NCI-H1436 treated with DMSO at 0.1 percent for 48 hours (cell line): ENCODE data around the gene ADGRB2.

ENCODE experiments used
- DNase-seq: peaks from one replicate; lab custom pipeline; 2025; lab: John Stamatoyannopoulos, UW

Gene ADGRB2

GRCh38 chr1:31793586-31794285 is 29.6 kb upstream of the ADGRB2 start:
- DNase-seq, result no peak

DNA sequence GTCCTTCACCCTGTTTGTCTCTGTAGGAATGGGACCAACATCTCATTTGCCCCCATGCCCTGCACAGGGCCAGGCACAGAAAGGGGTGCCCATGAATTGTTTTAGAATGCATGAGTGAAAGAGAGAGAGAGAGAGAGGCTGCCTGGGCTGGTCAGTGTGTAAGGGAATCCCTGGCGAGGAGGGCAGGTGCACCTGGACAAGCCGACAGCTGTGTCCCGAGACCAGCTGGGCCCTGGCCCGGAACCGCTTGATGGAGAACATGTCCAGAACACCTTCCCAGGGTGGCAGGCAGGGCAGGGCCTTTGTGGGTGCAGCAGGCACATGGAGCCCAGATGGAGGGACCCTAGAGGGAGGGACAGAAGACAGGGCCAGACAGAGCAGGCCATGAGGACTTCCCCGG is 28.9 kb upstream of the ADGRB2 start:
- no peak for DNase-seq

DNA sequence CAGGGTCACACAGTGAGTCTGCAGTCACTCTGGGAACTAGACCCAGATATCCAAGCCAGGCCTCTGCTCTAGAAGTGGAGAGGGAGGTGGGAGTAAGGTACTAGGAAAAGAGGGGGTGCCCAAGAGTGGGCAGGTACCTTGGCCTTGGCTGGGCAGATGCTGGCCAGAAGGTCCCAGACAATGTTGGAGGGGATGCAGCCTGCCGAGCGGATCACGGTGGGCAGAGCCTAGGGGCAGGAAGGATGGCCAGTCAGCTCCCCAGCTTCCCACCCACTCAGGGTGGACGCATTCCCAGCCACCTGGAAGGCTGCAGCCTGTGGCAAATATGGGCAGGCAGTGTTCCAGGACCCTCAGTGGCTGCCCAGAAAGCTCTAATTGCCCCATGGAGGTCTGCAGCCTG is 28.4 kb upstream of the ADGRB2 start:
- DNase-seq, result no peak

GRCh38 chr1:31792116-31792515 is 28.0 kb upstream of the ADGRB2 start:
- DNase-seq, result no peak

- DNase-seq, result no peak
Observed at GRCh38 chr1:31791131-31791858, 27.2 kb upstream of the ADGRB2 start.

DNA sequence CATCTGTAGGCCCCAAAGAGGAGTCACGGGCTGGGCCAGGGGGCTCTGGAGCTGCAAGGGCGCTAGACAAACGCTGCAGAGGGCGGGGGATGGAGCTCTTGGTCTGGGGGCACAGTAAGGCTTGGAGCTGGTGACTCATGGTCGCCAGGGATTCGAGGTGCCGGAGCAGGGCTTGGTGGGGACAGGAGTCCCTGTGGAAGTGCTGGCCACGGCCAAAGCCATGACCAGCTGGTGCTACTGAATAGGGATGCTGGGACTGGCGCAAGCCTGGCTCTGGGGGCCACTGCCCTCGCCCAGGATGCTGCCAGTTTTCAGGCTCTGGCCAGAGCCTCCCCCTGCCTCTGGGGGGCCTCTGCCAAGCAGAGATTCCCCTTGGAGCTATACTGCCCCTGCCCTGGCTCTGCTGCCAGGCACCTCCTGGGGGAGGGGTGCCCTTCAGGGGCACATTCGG is 26.5 kb upstream of the ADGRB2 start:
- DNase-seq, result no peak

DNA sequence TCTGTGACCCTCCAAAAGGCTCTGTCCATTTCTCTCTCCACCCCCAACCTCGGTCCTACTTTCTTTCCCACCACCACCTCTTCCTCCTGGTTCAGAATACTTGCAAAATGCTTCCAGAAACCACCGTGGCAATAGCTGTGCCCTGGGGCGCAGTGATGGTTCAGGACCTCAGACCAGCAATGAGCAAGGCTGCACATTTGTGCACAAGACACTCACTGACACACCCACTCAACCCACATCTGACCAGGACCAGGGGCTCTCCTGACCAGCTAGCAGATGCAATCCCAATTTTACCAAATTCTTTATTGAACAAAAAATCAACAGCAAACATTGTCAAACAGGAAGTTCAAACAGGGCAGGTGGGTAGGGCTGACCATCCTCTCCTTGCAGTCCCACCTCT is 26.0 kb upstream of the ADGRB2 start:
- DNase-seq, result no peak

DNA sequence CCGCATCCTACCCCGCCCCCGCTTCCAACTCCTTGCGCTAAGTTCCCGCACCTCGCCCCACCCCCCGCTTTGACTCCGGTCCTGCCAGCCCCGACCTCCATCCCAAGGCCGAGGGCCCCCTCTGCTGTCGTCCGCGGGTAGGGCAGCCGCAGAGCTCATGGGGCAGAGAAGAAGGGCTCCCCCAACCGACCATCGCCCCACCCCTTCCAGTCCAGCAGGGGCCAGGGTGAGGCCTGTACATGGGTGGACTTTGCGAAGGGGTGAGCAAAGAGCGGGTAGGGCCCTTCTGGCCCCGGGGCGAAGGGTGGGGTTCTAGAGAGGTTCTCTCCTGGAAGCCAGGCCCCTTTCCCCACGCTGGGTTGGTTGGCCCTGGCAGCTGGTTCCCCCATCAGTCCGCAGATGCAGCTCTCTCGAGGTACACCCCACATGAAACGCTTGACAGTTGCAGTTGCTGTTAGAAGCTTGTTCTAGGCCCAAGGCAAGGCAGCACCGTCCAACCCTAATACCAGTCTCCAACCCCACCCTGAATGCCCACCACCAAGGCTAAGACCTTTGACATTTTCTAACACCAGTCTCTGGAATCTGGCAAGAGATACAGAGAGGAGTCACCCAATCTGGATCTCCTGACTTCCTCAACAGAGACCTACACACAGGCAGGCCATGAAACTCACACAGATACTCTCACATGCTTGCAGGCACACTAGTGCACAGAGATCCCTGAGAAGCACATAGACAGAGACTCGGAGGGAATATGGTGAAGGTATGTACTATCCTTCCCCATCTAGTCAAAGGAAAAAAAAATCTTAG is 25.3 kb upstream of the ADGRB2 start:
- DNase-seq, result peak; percentile 34

DNA sequence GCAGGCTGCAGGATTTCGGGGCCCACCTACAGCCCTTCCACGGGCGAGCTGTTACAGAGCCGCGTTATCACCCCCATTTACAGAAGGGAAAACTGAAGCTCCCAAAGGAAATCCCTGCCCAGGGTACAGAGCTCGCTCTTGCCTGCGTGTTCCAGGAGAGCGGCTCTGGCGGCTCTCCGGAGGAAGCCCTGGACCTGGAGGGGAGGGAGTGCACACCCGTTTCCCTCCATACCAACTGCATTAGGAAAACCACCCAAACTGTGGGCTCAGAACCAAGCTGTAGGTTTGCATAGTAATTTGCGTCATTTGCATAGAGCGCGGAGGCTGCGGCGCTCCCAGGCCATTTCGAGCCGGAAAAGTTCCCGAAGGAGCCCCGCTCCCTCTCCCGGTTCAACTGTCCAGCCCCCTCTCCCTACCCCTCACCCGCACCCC is 24.7 kb upstream of the ADGRB2 start:
- DNase-seq, result no peak

GRCh38 chr1:31788138-31788824 is 24.1 kb upstream of the ADGRB2 start:
- DNase-seq, result no peak

DNA sequence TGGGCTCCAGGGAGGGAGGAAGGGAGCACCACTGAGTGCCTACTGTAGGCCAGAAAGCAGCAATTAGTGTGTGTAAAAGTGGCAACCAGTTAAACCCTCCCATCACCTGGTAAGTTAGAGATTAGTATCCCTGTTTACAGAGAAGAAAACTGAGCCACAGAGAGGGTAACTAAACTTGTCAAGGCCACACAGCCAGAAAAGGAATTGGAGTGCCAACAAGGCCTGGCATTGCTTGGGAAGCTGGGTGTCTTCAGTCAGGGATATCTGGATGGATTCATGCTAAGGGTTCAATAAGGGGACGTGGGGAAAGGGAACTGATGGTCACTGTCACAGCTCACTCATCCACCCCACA is 23.6 kb upstream of the ADGRB2 start:
- no peak for DNase-seq

- DNase-seq, result no peak
Observed at GRCh38 chr1:31787261-31787660, 23.1 kb upstream of the ADGRB2 start.

DNA sequence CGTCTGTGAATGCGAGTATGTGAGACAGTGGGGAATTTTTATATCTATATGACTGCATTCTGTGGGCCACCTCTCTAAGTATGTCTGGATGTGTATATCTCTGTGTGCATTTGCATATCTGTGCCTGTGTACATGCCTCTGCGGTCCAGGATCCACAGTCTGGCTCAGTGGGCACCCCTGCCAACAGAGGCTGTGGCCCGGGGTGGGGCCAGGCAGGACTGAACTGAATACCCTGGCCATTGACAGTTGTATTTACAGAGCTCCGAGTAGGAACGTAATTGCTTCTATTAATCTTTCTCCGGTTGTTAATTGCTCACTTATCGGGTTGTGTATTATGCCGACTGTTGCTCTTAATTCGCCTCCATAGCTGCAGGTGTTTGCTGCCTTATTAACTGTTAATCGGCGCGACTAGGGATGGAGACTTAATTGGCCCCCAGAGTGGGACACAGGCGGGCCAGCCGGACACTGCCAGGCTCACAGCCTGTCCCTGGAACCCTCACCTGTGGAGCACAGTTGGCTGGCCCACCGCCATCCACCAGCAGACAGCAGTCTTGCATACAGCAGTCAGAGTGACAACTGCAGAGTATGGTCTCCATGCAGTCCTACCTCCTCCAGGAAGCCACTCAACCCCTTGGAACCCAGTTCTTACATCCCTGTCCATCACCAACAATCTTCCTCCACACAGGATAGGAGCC is 22.4 kb upstream of the ADGRB2 start:
- peak; percentile 26 for DNase-seq

DNA sequence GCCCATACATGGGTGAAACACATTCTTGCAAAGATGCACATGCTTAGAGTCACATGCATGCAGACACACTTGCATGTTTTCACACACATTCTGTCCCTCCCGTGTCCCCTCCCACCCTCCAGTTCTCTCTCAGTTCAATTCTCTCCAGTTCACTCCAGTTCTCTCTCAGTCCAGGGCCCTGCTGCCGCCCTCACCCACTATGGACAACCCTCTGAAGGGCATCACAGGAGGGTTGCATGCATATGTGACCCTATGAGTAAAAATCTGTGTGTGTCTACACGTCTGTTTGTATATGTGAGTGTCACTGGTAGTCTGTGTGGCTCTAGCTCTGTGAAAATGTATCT is 21.8 kb upstream of the ADGRB2 start:
- DNase-seq, result no peak

GRCh38 chr1:31785020-31785946 is 21.1 kb upstream of the ADGRB2 start:
- DNase-seq, result no peak

DNA sequence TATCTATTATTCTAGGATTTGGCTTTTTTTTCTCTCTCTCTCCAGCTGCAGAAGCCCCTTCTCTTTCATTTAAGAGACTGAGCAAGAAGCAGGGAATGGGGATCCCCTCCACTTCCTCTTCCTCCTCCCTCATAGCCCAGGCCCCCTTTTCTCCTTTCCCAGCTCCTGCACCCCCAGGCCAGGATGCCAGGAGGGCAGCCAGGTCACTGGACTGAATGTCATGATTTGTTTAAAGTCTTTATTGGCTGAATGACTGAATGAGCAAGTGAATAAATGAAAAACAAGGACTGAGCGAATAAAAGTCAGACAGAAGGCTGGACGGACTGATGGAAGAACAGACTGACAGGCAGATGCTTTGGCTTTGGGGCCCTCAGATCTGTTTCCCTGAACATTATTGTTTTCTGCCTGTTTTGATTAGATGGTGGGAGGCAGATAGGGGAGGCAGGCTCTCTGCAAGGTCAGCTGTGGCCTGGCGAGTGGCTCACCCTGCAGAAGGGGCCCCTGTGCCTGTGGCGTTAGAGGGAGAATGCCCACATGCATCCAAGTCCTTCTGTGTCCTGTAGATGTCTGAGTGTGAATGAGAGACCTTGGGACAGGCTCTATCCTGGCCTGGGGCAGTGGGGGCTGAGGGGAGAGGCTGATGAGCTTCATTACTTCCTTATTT is 20.3 kb upstream of the ADGRB2 start:
- no peak for DNase-seq

DNA sequence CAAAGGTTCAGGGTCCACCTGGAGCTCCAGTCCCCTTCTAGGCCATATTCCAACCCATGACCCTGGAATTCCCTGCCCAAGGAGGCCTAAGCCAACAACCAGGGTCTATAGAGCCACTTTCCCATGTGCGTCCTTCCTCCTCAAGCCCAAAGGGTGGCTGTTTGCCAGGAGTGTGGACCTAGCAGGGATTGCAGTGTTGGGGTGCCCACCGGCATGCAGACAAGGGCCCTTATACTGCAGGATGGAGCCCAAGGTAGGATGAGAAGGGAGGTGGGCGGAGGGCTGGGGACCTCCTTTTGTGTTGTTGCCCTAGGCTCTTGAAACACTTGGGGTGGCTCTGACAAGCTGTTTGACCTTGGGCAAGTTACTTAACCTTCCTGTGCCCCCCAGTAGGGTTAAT is 19.7 kb upstream of the ADGRB2 start:
- no peak for DNase-seq

- DNase-seq, result no peak
Observed at GRCh38 chr1:31782421-31783410, 18.6 kb upstream of the ADGRB2 start.
